ENCODE measurements around the gene NUDT7.

Gene NUDT7

GRCh38 chr16:77722309-77723107, at the start of gene NUDT7:
Gene NUDT7, plus strand, starts transcription at chr16:77722514. Its CDS starts 69 bp downstream, at chr16:77722583.
- peak; percentile 91 for DNase-seq (ENCODE audit: low spot score)

DNA sequence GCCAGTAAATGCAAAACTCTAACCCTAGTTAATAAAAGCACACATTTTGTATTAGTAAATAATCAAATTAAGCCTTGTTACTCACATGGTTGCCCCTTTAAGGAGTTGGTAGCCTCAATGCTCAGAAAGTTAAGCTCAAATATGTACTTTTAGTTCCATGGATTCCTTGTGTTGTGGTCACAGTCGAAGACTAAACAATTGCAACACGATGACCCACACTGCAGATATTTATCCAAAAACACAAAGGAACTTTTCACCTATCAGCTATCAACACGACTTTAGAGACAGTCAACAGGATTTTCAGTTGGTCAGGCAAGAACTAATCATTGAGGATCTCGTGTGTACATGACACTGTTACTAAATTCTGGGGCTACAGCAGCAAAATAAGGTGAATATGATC, 47.4 kb upstream of the NUDT7 start:
- DNase-seq (ENCODE audit: low spot score): no peak

GRCh38 chr16:77675464-77676324, 46.6 kb upstream of the NUDT7 start:
- DNase-seq (ENCODE audit: low spot score): peak; percentile 67

DNA sequence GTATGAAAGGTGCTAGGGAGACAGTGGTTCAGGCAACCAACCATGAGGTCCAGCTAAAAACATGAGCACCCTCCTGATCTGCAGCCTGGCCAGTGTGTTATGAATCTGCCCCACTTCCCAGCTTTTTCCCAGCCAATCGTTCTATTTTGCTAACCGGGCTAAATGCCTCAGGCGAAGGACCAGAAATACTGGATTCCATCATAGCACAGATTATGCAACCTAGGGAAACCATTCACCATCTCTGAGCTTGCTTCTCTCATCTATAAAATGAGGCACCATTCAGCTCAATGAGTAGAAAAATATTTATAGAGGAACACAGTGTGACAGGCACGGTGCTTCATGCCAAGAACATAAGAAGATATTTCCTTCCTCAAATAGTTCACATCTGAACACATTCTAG, 45.2 kb upstream of the NUDT7 start:
- no peak for DNase-seq (ENCODE audit: low spot score)

DNA sequence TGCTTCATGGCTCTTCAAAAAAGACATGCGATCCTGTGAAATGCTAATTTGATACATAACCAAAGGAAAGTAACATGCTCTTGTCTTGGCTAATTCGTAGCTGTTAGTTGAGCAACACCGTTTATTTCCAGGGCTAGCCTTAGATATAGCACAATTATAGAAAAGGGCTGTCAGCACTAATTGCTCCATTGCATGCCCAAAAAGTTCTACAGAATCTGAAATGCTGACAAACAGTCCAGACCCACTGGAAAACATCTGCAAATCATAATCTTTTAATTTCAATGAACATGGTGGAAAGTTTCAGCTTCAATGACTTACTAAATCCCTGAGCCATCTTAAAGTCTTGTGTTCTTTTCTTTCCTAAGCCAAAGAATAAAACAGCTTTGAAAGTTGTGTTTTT, 42.9 kb upstream of the NUDT7 start:
- no peak for DNase-seq (ENCODE audit: low spot score)

- DNase-seq (ENCODE audit: low spot score): no peak
These were observed 42.4 kb upstream of the NUDT7 start for GRCh38 chr16:77679901-77680300.

DNA sequence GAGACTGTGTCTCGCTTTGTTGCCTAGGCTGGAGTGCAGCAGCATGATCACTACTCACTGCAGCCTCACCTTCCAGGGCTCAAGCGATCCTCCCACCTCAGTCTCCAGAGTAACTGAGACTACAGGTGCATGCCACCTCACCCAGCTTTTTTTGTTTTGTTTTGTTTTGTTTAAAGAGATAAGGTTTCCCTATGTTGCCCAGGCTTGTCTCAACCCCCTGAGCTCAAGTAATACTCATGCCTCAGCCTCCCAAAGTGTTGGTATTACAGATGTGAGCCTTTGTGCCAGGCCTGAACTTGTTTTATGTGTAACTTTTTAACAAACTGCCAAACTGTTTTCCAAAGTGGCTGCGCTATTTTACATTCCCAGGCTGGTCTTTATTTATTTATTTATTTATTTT, 41.8 kb upstream of the NUDT7 start:
- DNase-seq (ENCODE audit: low spot score): no peak

GRCh38 chr16:77682586-77682985, 39.7 kb upstream of the NUDT7 start:
- no peak for DNase-seq (ENCODE audit: low spot score)

DNA sequence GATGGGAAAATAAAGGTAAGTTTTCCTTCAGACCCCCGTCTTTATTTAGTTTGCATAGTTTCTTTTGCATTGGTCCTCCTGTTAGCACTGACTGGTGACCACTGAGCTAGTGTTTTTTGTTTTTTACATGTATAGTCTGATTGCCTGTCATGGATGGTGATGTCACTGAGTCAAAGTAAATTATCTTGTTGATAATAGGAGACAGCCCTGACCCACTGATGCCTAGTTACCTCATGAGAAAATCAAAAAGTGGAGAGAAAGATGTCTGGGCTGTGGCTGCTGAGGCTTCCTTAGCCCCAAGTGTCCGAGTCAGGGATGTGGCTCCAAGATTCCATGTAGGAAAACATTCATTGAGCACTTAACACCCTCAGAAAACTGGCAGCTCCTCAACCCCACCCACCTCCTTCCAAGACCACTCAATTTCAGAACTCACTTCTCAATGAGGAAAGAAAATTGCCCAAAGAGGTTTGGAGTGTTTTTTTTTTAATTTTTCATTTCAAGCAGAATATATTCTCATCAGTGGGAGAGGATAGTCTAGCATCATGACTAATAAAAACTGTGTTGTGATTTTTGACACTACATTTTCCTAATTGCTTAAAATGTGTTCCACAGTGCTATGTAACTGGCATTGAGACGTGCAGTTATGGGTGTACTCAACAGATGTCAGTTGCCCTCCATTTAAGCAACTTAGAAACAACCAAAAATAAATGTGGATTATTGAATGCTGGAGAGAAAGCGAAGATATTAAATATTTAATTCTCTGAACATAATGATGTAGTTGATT, 38.7 kb upstream of the NUDT7 start:
- DNase-seq (ENCODE audit: low spot score): no peak

- DNase-seq (ENCODE audit: low spot score): no peak
These were observed 38.2 kb upstream of the NUDT7 start for GRCh38 chr16:77684181-77684526.

GRCh38 chr16:77686385-77686784, 35.9 kb upstream of the NUDT7 start:
- DNase-seq (ENCODE audit: low spot score): no peak

- DNase-seq (ENCODE audit: low spot score): no peak
These were observed 32.3 kb upstream of the NUDT7 start for GRCh38 chr16:77689971-77690370.

GRCh38 chr16:77690416-77690815, 31.9 kb upstream of the NUDT7 start:
- DNase-seq (ENCODE audit: low spot score): no peak

DNA sequence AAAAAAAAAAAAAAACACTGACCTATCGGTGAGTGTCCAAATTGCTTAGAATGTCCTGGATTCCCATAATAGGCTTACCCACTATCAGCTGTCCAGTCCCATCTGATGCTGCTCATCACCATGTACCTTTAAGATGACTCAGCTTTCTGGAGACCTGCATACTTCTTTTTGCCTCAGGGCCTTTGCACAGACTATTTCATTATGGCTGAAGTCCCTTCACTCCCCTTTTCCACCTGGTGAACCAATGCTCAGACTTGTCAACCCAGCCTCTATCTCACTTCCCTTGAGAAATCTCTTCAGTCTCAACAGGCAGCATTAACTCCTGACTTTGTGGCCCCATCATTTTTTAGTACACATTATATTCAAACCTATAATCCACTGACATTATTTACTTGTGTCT, 29.7 kb upstream of the NUDT7 start:
- DNase-seq (ENCODE audit: low spot score): no peak

GRCh38 chr16:77696149-77696548, 26.2 kb upstream of the NUDT7 start:
- DNase-seq (ENCODE audit: low spot score): no peak

DNA sequence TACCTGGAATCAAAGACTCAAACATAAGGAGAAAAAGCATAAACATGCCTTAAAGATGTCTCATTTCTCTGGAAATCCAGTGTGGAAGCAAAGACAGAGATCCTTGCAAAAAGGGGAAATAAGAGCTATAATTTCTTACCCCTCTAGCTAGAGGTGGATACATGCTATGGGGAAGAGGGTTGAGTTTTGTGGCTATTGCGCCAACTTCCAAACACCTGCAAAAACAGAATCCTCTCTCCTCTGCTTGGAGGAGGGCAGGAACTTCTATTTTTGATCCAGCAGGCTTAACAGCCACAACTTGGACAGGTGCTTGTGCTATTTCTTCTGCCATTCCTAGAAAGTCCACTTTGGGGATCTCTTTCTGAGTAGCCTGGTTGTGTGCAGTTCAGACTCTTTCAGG, 21.5 kb upstream of the NUDT7 start:
- no peak for DNase-seq (ENCODE audit: low spot score)

- no peak for DNase-seq (ENCODE audit: low spot score)
These were observed 17.0 kb upstream of the NUDT7 start for GRCh38 chr16:77705351-77705750.

GRCh38 chr16:77711179-77711578, 11.1 kb upstream of the NUDT7 start:
- no peak for DNase-seq (ENCODE audit: low spot score)

DNA sequence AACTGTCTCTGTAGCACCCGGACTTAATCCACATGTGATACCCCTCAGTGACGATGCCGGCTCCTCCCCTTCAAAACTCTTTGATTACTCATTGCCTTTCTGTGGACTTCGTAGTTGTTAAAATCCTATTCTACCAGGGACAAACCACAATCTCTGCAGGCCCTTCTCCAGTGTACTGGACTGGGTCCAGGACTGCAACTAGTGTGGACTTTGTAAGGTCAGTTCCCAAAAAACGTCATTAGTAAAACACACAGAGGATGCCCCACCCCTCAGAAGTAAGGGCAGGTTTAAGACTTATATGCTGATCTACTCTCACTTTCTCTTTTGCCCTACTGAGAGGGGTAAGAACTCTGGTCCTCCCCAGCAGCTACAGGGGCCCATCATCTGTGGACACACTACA, 10.5 kb upstream of the NUDT7 start:
- peak; percentile 21 for DNase-seq (ENCODE audit: low spot score)

GRCh38 chr16:77715145-77715544, 7.2 kb upstream of the NUDT7 start:
- DNase-seq (ENCODE audit: low spot score): no peak

DNA sequence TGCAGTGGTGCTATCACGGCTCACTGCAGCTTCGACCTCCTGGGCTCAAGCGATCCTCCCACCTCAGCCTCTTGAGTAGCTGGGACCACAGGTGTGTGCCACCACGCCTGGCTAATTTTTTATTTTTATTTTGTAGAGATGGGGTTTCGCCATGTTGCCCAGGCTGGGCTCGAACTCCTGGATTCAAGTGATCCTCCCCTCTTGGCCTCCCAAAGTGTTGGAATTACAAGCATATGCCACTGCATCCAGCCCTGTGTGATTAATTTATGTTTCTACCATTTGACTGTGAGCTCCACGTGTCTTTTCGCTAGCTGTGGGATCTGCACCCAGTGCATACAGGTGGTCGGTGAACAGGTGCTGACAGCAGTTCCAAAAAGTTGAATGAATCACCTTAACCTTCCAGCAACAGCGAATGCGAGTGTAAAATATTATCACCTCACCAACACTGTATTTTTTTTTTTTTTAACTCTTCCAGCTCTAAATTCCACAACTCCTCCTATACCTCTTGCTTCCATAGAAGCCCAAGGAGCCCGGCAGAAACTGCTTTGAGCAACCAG, 484 bp upstream of the NUDT7 start:
- no peak for DNase-seq (ENCODE audit: low spot score)

DNA sequence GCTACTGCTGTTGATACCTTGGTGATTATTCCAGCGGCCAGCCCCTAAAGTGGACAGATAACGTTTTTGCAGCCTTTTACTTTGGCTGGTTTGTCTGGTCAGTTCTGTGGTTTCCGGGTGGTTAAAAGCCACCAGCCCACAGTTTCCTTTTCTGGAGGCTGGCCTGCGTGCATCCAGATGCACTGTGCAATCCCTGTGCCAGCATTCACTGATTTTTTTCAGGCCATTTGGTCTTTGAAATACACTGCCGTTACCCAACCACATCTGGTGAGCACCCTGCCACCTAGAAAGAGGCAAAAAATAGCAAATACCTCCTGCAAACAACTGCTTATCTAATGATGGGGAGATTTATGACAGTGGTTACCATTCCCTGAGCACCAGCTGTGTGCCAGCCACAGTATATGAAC, 797 bp downstream of the NUDT7 start:
- DNase-seq (ENCODE audit: low spot score): peak; percentile 25

All from SW480 (cell line).